Lower leg skin (tissue), 4 donors: ENCODE measurements around the gene NWD2. TPM values are rescaled to one million over a fixed set of nuclear protein-coding genes. Genes with fewer than 3 reads are reported as not detected.

Source experiments
- DNase-seq, 2 donors: peaks; one replicate each; pipeline ENCODE4 v3.0.0-alpha.2; 2019; ENCODE audit warnings: low spot score in 2 of 2
- H3K4me3 ChIP-seq: fragments of 200-600 bp; sonication (generic); 2 replicates; pipeline ENCODE4 v1.5.1; 2017; ENCODE audit warnings: mild to moderate bottlenecking, low read depth; ENCODE audit not compliant: poor library complexity, severe bottlenecking
- CTCF ChIP-seq, 3 donors: fragments of 450-650 bp; IDR thresholded peaks; one replicate each; pipeline ENCODE4 v1.5.1; 2016; ENCODE audit warnings: antibody characterized with exemption in 3 of 3, mild to moderate bottlenecking in 3 of 3, moderate library complexity in 2 of 3
- POLR2A ChIP-seq, 2 donors: fragments of 450-650 bp; IDR thresholded peaks; one replicate each; pipeline ENCODE4 v1.6.1; 2016 to 2017; ENCODE audit warnings: antibody characterized with exemption in 2 of 2, mild to moderate bottlenecking in 1 of 2, moderate library complexity in 1 of 2
- WGBS, 2 donors: methylation state at CpG; one replicate each; pipeline ENCODE4 v1.1.5; 2018; 5-methylcytosine and 5-hydroxymethylcytosine counted together
- intact Hi-C: fragments of 100-400 bp; cut with DNase I; formaldehyde crosslinking; loops from one replicate; pipeline ENCODE4 v1.15.0; 2023; ENCODE audit warnings: low total_unique reads
- total RNA-seq, 4 donors: library from RNA; depleted of rRNA; stranded (reverse); fragments of >200 nt; gene quantifications; one replicate each; pipeline ENCODE4 v1.1.0, GENCODE V29; 2016

NWD2 gene
- total RNA-seq, 4 donors from 2014 or later: 0.72 to 2.8 (median 0.97) TPM

- 40 to 44% methylated on average over 6 of the region's 6 CpGs for WGBS, 2 donors
- no peak overlapping the region for H3K4me3 ChIP-seq
- intact Hi-C loops: no loop called here
- DNase-seq: no peak
- TF ChIP-seq CTCF (IDR thresholded peaks at IDR 0.05) (no peak), POLR2A (IDR thresholded peaks at IDR 0.05) (no peak)
These were observed 2.3 kb downstream of the NWD2 start for GRCh38 chr4:37246891-37247290.

GRCh38 chr4:37258221-37258620, 13.7 kb downstream of the NWD2 start:
- WGBS, 2 donors: 74 to 84% methylated on average over 1 of the region's 1 CpG
- intact Hi-C loops: no loop called here
- no peak for DNase-seq
- TF ChIP-seq POLR2A (IDR thresholded peaks at IDR 0.05) (no peak), CTCF (IDR thresholded peaks at IDR 0.05) (no peak)
- no peak overlapping the region for H3K4me3 ChIP-seq

GRCh38 chr4:37268319-37268718, 23.8 kb downstream of the NWD2 start:
- no peak for DNase-seq
- 59 to 63% methylated on average over 3 of the region's 3 CpGs for WGBS, 2 donors
- TF ChIP-seq CTCF (IDR thresholded peaks at IDR 0.05): no peak
- TF ChIP-seq POLR2A (IDR thresholded peaks at IDR 0.05): no peak
- intact Hi-C loops: no loop called here
- H3K4me3 ChIP-seq: no peak overlapping the region

DNA sequence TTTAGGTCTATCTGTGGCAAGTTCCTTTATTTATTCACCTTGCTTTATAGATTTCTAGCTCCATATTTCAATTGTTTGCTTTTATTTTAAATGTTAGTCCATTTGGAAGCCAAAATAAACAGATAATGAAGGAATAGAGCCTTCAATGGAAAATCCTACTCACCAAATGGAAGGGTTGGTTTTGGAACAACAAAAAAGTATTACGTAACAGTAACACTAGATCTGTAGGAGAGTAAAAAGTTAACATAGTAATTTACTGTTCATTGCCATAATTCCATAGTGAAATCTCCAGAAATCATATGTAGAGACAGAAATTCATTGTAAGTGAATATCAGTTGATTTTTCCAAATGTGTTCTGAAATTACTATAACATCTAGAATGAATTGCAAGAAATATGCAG, 34.6 kb downstream of the NWD2 start:
- H3K4me3 ChIP-seq: no peak overlapping the region
- TF ChIP-seq POLR2A (IDR thresholded peaks at IDR 0.05) (no peak), CTCF (IDR thresholded peaks at IDR 0.05) (no peak)
- no peak for DNase-seq
- intact Hi-C loops: no loop called here
- WGBS, 2 donors: 78 to 90% methylated on average over 1 of the region's 1 CpG

- no peak overlapping the region for H3K4me3 ChIP-seq
- DNase-seq: no peak
- intact Hi-C loops: no loop called here
- no peak for TF ChIP-seq CTCF (IDR thresholded peaks at IDR 0.05)
- no peak for TF ChIP-seq POLR2A (IDR thresholded peaks at IDR 0.05)
- WGBS, 2 donors: 81 to 83% methylated on average over 6 of the region's 6 CpGs
These were observed 35.5 kb downstream of the NWD2 start for GRCh38 chr4:37279894-37280592.

- H3K4me3 ChIP-seq: no peak overlapping the region
- no peak for DNase-seq
- TF ChIP-seq POLR2A (IDR thresholded peaks at IDR 0.05) (no peak), CTCF (IDR thresholded peaks at IDR 0.05) (no peak)
- intact Hi-C loops: no loop called here
- WGBS, 2 donors: 61 to 67% methylated on average over 1 of the region's 1 CpG
These were observed 54.9 kb downstream of the NWD2 start for GRCh38 chr4:37299468-37299867.
